ENCODE data around the gene USP14.

Gene USP14

DNA sequence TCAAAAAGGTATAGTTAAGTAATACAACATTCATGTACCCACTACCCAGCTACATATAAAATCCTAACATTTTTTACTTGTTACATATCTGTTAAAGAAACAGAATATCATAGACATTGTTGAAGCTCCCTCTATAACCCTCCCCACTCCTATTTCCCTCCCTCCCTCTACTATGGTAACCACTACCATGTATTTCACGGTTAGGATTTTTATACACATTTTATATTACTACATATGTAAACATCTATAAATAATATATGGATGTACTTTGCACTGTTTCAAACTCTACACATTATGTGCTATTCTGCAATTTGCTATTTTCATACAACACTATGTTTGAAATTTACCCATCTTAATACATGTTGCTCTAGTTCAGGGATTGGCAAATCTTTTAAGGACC lies 73.2 kb downstream of the USP14 start:
- no peak for DNase-seq

DNA sequence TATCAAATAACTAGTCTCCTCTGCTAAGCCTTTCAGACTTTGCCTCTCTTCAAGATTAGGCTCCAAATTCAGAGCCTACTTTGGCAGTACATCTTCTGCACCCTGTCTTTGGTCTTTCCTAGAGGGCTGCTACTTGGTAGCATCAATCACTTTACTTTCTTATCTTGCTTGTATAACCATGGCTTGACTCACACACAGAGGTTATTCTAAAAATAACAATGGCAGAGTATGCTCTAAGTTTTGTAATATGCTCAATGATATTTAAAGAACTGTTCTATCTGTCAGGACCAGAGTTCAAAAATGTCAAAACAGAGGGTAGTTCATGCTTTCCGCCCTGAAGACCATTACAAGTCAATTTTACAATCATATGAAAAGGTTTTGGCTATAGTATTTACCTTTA lies 81.8 kb downstream of the USP14 start:
- no peak for DNase-seq

DNA sequence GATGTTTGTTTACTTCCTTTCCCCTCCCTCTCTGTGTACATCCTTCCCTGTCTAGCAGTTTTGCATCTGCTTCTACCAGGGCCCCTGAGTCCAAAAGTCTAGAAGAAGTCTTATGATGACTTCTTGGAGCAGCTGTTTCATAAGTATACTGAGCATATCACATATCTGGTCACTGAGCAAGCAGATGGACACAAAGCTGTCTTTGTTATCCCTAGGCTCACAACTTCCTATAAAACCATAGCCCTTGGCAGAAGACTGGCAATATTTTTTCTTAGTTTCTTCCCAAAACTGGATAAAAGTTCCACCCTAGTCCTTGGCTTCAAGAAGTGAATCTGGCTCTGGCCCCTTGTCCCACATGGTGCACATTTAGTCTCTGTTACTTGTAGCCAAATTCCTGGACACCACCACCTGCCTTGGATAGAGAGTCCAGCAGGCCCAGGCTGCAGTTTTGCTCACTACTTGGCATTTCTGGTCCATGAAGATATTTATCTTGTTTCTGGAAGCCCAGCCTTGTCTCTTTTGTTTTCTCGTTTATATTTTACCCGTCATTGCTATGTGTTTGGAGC lies 87.0 kb downstream of the USP14 start:
- no peak for DNase-seq

DNA sequence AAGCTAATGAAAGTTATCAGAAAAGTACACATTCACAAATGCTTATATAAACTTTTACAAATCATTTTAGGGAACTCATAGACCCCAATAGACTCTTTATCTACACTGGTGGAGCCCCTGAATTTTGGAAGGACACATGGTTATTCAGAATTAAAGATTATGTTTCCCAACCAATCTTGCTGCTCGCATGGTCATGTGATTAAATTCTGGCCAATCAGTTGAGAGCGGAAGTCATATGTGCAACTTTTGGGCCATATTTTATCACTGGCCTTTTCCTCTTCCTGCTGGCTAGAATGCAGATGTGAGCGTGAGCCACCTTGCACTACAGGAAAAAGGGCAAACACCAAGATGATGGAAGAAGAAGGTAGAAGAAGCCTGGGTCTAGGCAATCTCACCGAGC lies 89.7 kb downstream of the USP14 start:
- DNase-seq = no peak

DNA sequence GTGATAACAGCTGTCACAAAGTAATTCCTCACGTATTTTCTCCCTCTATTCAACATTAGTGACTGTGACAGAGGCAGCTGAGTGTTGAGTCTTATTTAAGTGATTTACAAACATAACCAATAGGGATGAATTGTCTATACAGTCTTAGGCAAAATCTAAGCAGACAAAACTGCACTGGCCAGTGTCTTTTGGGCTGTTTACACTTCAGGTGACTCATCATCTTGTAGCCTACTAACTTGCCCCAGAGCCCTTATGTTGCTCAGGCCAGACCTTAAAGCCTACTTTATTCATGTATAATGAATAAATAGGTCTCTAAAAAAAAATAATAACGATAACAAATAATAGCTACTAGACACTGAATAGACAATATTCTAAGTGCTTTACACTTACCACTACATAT lies 92.3 kb downstream of the USP14 start:
- DNase-seq = peak in 1 of 2 experiments; percentile 12

DNA sequence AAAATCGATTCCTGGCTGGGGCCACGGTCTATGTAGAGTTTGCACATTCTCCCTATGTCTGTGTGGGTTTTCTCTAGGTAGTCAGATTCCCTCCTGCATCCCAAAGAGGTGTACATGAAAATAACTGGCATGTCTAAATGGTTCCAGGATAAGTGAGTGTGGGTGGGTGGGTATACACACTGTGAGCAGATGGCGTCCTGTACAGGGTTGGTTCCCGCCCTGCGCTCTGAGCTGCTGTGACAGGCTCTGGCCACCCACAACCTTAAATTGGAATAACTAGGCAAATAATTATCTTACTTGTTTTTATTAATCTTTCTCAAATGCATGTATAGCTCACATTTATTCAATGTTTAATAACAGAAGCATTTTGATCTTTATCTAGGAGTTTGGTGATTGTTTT lies 93.2 kb downstream of the USP14 start:
- DNase-seq = no peak

DNA sequence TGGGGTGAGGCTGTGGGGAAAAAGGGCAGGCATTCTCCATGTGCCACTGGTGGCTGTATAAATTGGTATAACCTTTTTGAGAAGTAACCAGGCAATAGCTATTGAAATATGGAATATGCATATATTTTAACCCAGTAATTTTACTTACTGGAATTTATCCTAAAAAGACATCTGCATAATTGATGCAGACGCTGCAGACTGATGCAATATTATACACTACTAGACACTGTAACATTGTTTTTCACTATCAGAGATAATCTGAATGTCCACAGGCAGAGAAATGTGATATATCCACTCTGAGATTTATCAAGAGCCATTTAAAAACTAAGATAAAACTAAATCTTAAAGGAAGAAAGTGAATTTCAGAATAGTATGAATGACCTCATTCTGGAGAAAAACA lies 94.8 kb downstream of the USP14 start:
- DNase-seq = no peak

DNA sequence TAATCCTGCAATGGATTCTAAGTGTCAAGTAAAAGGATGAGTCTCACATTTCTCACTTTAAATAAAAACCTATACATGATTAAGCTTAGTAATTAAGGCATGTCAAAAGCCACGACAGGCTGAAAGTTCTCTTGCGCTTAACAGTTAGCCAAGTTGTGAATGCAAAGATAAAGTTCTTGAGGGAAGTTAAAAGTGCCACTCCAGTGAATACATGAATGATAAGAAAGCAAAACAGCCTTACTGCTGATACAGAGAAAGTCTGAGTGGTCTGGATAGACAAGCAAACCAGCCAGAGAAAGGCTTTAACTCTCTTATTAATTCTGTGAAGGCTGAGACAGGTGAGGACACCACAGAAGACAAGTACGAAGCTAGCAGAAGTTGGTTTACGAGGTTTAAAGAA lies 96.8 kb downstream of the USP14 start:
- no peak for DNase-seq

DNA sequence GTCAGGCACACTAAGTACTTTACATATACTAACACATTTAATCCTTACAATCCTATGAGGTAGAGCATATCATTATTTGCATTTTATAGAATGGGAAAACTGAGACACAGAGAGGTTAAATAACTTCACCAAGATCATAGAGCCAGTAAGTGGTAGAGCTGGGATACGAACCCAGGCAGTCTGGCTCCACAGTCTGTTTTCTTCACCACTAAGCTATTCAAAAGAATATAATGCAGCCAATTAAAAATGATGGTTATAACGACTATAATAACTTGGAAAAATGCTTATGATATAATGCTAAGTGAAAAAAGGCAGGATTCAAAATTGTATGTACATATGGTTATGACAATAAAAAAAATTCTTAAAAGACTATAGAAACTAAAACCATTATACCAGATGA lies 102.2 kb downstream of the USP14 start:
- no peak for DNase-seq

DNA sequence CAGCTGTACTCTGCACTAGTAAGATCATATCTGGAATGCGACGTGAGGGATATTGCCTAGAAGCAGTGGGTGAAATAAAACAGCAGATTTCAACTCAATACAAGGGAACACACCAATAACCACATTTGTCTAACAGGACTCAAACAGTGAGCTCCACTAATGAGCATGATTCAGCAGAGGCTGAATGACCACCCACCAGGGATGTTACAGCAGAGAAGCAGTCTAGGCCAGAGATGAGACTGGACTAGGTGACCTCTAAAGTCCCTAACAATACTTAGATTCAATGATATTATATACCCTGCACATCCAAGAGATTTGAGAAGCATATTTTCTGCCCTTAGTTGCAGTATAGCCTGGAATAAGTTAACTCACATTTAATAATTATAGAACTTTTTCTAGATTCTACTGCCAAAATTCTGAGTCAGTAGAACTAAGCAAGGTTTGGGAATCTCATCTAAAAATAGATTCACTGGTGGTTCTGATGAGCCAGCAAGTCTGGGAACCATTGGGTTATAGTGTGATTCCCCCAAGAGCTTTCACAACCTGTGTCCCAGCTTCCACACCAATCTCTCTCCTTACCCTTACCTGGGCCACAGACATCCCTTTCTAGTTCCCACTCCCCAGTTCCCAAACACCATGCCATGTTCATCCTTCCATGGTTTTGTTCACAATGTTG lies 103.2 kb downstream of the USP14 start:
- DNase-seq = no peak

Measured in NCI-H446 (cell line).